Measurements from ENCODE around the gene CYFIP1.

Gene CYFIP1

DNA sequence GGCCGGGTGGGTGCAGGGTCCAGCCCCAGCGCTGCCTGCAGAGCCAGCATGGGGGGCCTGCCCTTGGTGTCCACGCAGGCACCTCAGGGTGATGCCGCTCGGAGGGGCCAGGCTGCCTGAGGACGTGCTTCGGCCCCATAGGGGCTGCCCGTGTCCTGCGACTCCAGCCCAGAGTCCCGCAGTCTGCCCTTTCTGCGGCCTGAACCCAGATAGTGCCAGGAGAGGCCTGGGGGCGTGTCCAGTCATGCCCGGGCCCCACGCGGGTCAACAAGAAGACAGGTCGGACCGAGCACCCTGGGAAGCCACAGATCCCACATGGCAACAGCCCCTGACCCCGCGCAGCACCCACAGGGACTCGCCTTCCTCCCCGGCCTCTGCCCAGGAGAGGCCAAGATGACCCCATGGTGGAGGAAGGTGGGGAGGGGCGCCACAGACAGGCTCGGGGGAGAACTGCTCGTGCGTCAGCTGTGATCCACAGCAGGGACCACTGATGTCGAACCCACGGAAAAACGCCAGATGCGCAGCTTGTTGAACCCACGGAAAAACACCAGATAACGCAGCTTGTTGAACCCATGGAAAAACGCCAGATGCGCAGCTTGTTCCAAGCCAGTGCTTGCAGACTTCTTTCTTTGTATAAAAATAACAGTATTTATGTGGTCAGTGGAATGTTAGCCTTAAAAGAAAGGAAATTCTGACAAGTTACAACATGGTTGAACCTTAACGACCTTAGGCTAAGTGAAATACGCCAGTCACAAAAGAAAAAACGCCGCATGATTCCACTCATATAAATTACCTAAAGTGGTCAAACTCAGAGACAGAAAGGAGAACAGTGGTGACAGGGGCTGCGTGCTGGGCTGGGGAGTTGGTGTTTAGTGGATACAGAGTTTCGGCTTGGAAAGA is 28.5 kb downstream of the CYFIP1 start:
- Histone ChIP-seq H3K27me3 (ENCODE audit: insufficient read depth, poor library complexity, severe bottlenecking) (no peaks in the 10 kb centered on the region), H3K4me3 (replicated peaks; ENCODE audit: insufficient read depth, low read length) (no peak overlapping the region), H3K27ac (replicated peaks) (no peak overlapping the region)
- TF ChIP-seq GABPA (IDR thresholded peaks at IDR 0.05; ENCODE audit: low read depth) (no peak), POLR2AphosphoS5 (IDR thresholded peaks at IDR 0.05; ENCODE audit: low read depth) (no peak), SPI1 (IDR thresholded peaks at IDR 0.05; ENCODE audit: borderline replicate concordance, low read depth) (no peak)
- TF ChIP-seq, protein P1, sequence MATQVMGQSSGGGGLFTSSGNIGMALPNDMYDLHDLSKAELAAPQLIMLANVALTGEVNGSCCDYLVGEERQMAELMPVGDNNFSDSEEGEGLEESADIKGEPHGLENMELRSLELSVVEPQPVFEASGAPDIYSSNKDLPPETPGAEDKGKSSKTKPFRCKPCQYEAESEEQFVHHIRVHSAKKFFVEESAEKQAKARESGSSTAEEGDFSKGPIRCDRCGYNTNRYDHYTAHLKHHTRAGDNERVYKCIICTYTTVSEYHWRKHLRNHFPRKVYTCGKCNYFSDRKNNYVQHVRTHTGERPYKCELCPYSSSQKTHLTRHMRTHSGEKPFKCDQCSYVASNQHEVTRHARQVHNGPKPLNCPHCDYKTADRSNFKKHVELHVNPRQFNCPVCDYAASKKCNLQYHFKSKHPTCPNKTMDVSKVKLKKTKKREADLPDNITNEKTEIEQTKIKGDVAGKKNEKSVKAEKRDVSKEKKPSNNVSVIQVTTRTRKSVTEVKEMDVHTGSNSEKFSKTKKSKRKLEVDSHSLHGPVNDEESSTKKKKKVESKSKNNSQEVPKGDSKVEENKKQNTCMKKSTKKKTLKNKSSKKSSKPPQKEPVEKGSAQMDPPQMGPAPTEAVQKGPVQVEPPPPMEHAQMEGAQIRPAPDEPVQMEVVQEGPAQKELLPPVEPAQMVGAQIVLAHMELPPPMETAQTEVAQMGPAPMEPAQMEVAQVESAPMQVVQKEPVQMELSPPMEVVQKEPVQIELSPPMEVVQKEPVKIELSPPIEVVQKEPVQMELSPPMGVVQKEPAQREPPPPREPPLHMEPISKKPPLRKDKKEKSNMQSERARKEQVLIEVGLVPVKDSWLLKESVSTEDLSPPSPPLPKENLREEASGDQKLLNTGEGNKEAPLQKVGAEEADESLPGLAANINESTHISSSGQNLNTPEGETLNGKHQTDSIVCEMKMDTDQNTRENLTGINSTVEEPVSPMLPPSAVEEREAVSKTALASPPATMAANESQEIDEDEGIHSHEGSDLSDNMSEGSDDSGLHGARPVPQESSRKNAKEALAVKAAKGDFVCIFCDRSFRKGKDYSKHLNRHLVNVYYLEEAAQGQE (IDR thresholded peaks at IDR 0.05; ENCODE audit: insufficient replicate concordance, low read depth) = no peak
- TF ChIP-seq, protein P2, sequence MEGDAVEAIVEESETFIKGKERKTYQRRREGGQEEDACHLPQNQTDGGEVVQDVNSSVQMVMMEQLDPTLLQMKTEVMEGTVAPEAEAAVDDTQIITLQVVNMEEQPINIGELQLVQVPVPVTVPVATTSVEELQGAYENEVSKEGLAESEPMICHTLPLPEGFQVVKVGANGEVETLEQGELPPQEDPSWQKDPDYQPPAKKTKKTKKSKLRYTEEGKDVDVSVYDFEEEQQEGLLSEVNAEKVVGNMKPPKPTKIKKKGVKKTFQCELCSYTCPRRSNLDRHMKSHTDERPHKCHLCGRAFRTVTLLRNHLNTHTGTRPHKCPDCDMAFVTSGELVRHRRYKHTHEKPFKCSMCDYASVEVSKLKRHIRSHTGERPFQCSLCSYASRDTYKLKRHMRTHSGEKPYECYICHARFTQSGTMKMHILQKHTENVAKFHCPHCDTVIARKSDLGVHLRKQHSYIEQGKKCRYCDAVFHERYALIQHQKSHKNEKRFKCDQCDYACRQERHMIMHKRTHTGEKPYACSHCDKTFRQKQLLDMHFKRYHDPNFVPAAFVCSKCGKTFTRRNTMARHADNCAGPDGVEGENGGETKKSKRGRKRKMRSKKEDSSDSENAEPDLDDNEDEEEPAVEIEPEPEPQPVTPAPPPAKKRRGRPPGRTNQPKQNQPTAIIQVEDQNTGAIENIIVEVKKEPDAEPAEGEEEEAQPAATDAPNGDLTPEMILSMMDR (IDR thresholded peaks at IDR 0.05; ENCODE audit: insufficient read depth, low read length) = no peak
- no peak for DNase-seq (ENCODE audit: low read depth in 1 of 2, low spot score in 1 of 2)

DNA sequence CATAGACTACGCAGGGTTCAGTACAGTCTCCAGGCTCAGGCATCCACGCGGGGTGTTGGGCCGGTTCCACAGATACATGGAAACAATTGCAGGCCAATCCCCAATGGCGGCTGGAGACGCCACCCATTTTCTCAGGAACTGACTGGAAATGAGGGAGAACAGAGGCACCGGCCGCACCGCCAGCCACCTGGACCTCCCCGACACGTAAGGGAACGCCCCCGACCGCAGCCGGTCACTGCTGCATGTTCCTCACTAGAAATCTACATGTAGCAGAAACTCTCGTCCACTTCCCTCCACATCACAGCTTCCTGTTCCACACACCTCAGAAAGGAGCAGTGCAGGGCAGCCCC is 29.2 kb downstream of the CYFIP1 start:
- TF ChIP-seq SPI1 (IDR thresholded peaks at IDR 0.05; ENCODE audit: borderline replicate concordance, low read depth) (no peak), POLR2AphosphoS5 (IDR thresholded peaks at IDR 0.05; ENCODE audit: low read depth) (no peak), GABPA (IDR thresholded peaks at IDR 0.05; ENCODE audit: low read depth) (no peak)
- TF ChIP-seq, protein P1 (IDR thresholded peaks at IDR 0.05; ENCODE audit: insufficient replicate concordance, low read depth) = no peak
- TF ChIP-seq, protein P2 (IDR thresholded peaks at IDR 0.05; ENCODE audit: insufficient read depth, low read length) = no peak
- Histone ChIP-seq H3K4me3 (replicated peaks; ENCODE audit: insufficient read depth, low read length) (no peak overlapping the region), H3K27ac (replicated peaks) (no peak overlapping the region), H3K27me3 (ENCODE audit: insufficient read depth, poor library complexity, severe bottlenecking) (no peaks in the 10 kb centered on the region)
- no peak for DNase-seq (ENCODE audit: low read depth in 1 of 2, low spot score in 1 of 2)

DNA sequence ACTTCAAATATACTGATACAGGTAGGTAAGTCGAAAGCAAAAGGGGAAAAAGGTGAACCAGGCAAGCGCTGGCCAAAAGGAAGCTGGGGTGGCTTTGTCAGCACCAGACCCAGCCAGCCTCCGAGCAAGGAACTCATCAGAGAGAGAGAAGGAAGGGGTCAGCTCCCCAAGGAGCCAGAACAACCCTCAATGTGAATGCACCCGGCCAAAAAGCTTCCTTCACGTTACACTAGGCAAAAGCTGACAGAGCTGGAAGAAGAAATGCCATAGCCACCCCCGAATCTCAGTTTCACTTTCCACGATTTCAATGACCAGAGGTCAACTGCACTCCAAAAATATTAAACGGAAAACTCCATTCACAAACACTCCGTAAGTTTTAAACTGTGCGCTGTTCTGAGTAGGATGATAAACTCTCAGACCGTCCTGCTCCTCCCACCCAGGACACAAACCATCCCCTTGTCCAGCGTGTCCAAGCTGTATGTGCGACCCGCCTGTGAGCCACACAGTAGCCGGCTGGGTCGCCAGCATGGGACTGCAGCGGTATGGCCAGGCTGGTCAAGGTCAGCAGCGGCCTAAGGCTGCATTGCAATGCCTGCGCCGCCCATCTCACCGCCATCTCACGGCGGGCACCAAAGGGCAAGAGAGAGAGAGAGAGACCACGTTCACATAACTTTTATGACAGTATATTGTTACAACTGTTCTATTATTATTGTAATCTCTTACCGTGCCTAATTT is 29.7 kb downstream of the CYFIP1 start:
- Histone ChIP-seq H3K27me3 (ENCODE audit: insufficient read depth, poor library complexity, severe bottlenecking) (no peaks in the 10 kb centered on the region), H3K4me3 (replicated peaks; ENCODE audit: insufficient read depth, low read length) (no peak overlapping the region), H3K27ac (replicated peaks) (no peak overlapping the region)
- TF ChIP-seq SPI1 (IDR thresholded peaks at IDR 0.05; ENCODE audit: borderline replicate concordance, low read depth) (no peak), GABPA (IDR thresholded peaks at IDR 0.05; ENCODE audit: low read depth) (no peak), POLR2AphosphoS5 (IDR thresholded peaks at IDR 0.05; ENCODE audit: low read depth) (no peak)
- TF ChIP-seq, protein P1 (IDR thresholded peaks at IDR 0.05; ENCODE audit: insufficient replicate concordance, low read depth) = no peak
- TF ChIP-seq, protein P2 (IDR thresholded peaks at IDR 0.05; ENCODE audit: insufficient read depth, low read length) = no peak
- DNase-seq (ENCODE audit: low read depth in 1 of 2, low spot score in 1 of 2) = no peak

All from HL-60 (cell line).